Kidney capillary endothelial cell (primary cell): ENCODE measurements around the gene ARMC10.
"Not testable (repeated sequence)": the region's sequence is repeated elsewhere in the genome, so short reads cannot be mapped to it uniquely, and the experiment has no call there.

Source experiments
- DNase-seq: peaks from one replicate; pipeline ENCODE4 v3.0.0-alpha.2; 2018; ENCODE audit warnings: low spot score

Gene ARMC10

GRCh38 chr7:103124429-103124979 lies 49.6 kb downstream of the ARMC10 start:
- DNase-seq: no peak

DNA sequence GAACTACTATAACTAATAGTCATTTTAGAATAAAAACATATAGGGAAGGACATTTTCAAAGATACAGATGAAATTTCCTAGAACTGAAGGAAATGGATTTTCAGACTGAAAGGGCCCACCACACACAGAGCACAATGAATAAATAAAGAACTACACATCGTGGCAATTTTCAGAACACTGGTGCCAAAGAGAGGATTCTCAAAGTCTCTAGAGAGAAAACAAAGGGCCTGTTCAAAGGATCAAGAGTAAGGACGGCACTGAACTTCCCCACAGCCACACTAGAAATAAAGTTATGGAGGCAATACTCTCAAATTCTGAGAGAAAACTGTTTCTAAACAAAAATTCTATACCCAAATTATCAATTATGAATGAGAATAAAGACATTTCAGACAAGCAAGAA lies 52.1 kb downstream of the ARMC10 start:
- no peak for DNase-seq

GRCh38 chr7:103129702-103130549 lies 55.0 kb downstream of the ARMC10 start:
- DNase-seq: no peak

- DNase-seq: no peak
Measured at GRCh38 chr7:103130901-103131624, 56.1 kb downstream of the ARMC10 start.

DNA sequence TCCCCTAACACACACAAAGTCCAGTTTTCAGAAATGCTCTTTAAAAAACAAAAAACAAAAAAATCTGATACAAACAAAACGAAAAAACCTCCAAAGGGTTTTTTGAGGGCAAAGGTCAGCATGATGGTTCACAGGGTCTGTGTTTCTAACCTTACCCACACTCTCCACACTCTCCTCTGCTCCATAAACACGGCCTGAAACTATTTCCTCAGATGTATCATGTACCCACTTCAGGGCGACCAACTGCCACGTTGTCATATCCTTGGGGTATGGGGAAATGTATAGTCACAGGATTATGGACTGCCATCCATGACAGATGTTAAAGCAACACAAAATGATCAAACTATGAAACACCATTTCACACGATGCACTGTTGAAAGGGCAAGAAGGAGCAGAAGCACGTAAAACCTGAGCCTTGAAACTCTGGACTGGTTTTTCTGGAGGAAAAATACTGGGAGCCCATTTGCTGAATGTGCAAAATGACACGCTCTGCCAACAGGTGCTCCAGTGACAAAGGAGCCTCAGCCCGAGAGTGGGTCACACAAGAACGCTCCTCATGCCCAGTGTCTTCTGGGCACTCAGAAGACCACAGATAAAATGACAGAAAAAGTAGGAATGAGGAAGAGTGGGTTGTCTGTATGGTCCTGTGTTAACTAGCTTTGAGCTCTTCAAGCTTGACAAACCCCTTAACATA lies 58.2 kb downstream of the ARMC10 start:
- no peak for DNase-seq

GRCh38 chr7:103134836-103135554 lies 60.1 kb downstream of the ARMC10 start:
- no peak for DNase-seq

DNA sequence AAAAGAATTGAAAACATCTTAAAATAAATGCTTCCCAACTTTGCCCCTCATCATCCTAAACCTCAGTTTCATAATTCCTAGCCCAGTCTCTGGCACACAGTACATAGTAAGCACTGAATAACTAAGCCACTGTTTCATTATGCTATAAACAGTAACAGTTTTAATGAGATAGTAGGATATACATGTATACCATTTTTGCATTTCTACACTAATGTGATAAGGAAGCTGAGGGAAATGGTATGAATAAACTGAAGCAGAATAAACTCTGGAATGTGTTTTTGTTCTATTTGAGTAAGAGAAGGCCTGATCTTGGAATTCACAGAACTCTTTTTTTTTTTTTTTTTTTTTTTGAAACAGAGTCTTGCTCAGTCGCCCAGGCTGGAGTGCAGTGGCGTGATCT lies 65.1 kb downstream of the ARMC10 start:
- DNase-seq: no peak

DNA sequence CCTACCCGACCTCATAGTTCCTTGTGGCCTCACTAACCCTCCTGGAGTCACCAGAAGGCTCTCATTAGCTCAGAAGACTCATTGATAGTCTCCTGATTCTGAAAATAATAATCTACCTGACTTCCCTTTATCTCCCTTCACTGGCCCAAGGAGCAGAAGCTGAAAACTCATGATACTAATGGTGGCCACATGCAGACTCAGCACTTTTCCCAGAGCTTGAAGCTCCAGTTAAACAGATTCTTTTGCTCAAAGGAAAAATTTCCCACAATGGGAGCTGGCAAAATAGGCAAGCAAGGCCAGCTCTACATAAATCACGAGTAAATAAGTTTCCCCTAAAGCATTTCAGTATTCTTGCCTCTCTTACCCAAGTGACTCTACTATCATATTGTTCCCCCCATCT lies 65.7 kb downstream of the ARMC10 start:
- DNase-seq: no peak

- no peak for DNase-seq
Measured at GRCh38 chr7:103141753-103142404, 66.9 kb downstream of the ARMC10 start.

- no peak for DNase-seq
Measured at GRCh38 chr7:103142494-103142893, 67.6 kb downstream of the ARMC10 start.

- DNase-seq: no peak
Measured at GRCh38 chr7:103143868-103144267, 68.9 kb downstream of the ARMC10 start.

GRCh38 chr7:103144754-103145153 lies 69.8 kb downstream of the ARMC10 start:
- not testable (repeated sequence) for DNase-seq

DNA sequence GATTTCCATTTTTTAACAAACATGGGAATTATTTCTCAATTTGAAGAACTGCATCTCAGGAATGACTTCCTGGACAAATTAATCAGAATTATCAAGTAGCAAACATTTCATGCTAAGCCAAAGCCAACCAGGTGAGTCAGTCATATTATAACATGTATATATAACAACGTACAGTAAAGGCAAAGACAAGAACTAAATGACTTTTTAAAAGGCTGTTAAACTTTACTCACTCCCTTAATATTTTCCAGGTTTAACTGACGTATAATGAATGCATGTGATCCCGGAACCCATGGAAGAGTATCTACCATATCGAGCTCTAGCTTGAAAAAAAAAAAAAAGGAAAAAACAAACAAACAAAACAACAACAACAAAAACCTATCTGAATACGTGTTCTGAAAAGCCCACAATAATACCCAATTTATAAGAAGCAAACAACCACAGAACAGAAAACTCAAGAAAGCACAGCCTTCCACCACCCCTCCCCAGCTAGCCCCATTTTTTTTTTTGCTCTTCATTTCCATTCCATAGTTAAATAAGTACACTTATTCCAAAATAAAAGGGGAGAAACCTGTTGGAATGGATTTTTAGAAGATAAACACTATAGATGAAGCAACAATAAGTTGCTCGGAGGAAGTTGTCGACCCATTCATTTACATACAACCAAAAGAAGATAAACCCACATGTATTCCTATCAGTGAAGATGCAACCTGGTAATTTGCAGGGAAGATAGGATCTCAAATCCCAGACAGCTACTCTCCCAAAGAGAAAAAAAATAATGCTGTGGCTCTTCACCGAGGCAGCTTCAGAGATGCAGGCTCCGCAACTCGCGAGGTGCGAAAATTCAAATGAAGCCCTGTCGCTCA lies 73.4 kb downstream of the ARMC10 start:
- no peak for DNase-seq
